ENCODE results near the gene ABI2. TPM values are rescaled to one million over a fixed set of nuclear protein-coding genes. Genes with fewer than 3 reads are reported as not detected.

Gene ABI2
- total and polyA plus RNA-seq, 2 experiments from 2014 or later: 49.8 to 76.8 TPM

GRCh38 chr2:203436496-203436895 is 108.3 kb downstream of the ABI2 start:
- peaks cover 12% of the 10 kb centered on the region for H3K36me3 ChIP-seq
- H3K4me3 ChIP-seq: no peak overlapping the region
- no peaks in the 10 kb centered on the region for H3K9me3 ChIP-seq (ENCODE audit: low read depth)
- no peak for TF ChIP-seq CTCF (IDR thresholded peaks at IDR 0.05; ENCODE audit: low read depth, low read length)
- peak overlapping the region; percentile 51 for H3K27ac ChIP-seq
- DNase-seq (ENCODE audit: low read depth in 1 of 2, low spot score in 1 of 2): no peak
- H3K4me1 ChIP-seq (ENCODE audit: low read depth): no peaks in the 10 kb centered on the region
- no peaks in the 10 kb centered on the region for H3K27me3 ChIP-seq

- H3K27ac ChIP-seq: peak overlapping the region; percentile 51
- H3K4me1 ChIP-seq (ENCODE audit: low read depth): peaks cover 5% of the 10 kb centered on the region
- no peak overlapping the region for H3K4me3 ChIP-seq
- peaks cover 9% of the 10 kb centered on the region for H3K36me3 ChIP-seq
- no peaks in the 10 kb centered on the region for H3K9me3 ChIP-seq (ENCODE audit: low read depth)
- no peak for TF ChIP-seq CTCF (IDR thresholded peaks at IDR 0.05; ENCODE audit: low read depth, low read length)
- DNase-seq (ENCODE audit: low read depth in 1 of 2, low spot score in 1 of 2): no peak
- no peaks in the 10 kb centered on the region for H3K27me3 ChIP-seq
Measured at GRCh38 chr2:203437511-203437910, 109.3 kb downstream of the ABI2 start.

DNA sequence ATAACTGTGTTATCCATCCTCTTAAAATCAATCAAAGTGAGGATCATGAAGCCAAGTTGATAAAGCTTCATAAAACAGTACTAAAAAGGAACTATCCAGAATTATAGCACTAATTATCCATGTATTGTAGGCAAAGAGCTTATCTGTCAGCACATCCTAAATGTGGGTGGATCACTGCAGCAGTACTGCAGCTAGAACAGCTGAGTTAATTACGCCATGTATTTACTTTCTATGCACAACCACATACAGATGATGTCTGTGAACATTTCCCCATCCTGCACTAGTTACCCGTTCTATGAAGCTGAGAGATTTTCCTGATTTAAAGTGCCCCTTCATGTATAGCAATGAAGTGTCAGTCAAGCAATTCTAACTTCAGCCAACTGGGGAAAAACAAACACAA is 110.3 kb downstream of the ABI2 start:
- no peaks in the 10 kb centered on the region for H3K27me3 ChIP-seq
- H3K9me3 ChIP-seq (ENCODE audit: low read depth): no peaks in the 10 kb centered on the region
- no peak overlapping the region for H3K27ac ChIP-seq
- no peak for DNase-seq (ENCODE audit: low read depth in 1 of 2, low spot score in 1 of 2)
- H3K4me1 ChIP-seq (ENCODE audit: low read depth): peaks cover 12% of the 10 kb centered on the region
- no peak overlapping the region for H3K4me3 ChIP-seq
- peaks cover 9% of the 10 kb centered on the region for H3K36me3 ChIP-seq
- no peak for TF ChIP-seq CTCF (IDR thresholded peaks at IDR 0.05; ENCODE audit: low read depth, low read length)

DNA sequence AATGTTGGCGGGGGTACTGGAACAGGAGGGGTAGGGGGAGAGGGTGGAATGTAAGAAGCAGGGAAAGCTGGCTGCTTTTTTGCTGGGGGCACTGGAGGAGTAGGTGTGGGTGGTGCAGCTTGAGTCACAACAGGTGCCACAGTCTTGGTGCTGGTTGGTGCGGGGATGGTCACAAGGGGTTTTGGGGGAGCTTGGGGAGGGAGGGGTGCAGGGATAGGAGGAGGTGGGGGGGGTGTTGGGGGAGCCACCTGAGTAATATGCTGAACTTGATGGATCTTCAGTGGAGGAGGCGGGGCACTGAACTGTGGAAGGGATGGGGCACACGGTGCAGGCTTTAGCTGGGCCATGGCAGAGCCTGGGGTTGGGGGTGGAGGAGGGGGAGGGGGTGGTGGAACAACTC is 112.5 kb downstream of the ABI2 start:
- no peak for DNase-seq (ENCODE audit: low read depth in 1 of 2, low spot score in 1 of 2)
- no peak overlapping the region for H3K27ac ChIP-seq
- H3K4me3 ChIP-seq: no peak overlapping the region
- H3K36me3 ChIP-seq: peaks cover 9% of the 10 kb centered on the region
- no peak for TF ChIP-seq CTCF (IDR thresholded peaks at IDR 0.05; ENCODE audit: low read depth, low read length)
- H3K27me3 ChIP-seq: no peaks in the 10 kb centered on the region
- no peaks in the 10 kb centered on the region for H3K9me3 ChIP-seq (ENCODE audit: low read depth)
- H3K4me1 ChIP-seq (ENCODE audit: low read depth): peaks cover 23% of the 10 kb centered on the region

GRCh38 chr2:203441463-203441862 is 113.3 kb downstream of the ABI2 start:
- H3K27me3 ChIP-seq: no peaks in the 10 kb centered on the region
- no peaks in the 10 kb centered on the region for H3K9me3 ChIP-seq (ENCODE audit: low read depth)
- TF ChIP-seq CTCF (IDR thresholded peaks at IDR 0.05; ENCODE audit: low read depth, low read length): no peak
- DNase-seq (ENCODE audit: low read depth in 1 of 2, low spot score in 1 of 2): no peak
- H3K36me3 ChIP-seq: peaks cover 9% of the 10 kb centered on the region
- peaks cover 23% of the 10 kb centered on the region for H3K4me1 ChIP-seq (ENCODE audit: low read depth)
- H3K27ac ChIP-seq: peak overlapping the region; percentile 4
- no peak overlapping the region for H3K4me3 ChIP-seq

- Histone ChIP-seq H3K9me3 (ENCODE audit: low read depth) (no peaks in the 10 kb centered on the region), H3K4me1 (ENCODE audit: low read depth) (peaks cover 23% of the 10 kb centered on the region), H3K27me3 (no peaks in the 10 kb centered on the region), H3K4me3 (no peak overlapping the region), H3K27ac (peak overlapping the region; percentile 78), H3K36me3 (peaks cover 3% of the 10 kb centered on the region)
- no peak for TF ChIP-seq CTCF (IDR thresholded peaks at IDR 0.05; ENCODE audit: low read depth, low read length)
- peak in 1 of 2 donors; percentile 17 for DNase-seq (ENCODE audit: low read depth in 1 of 2, low spot score in 1 of 2)
Measured at GRCh38 chr2:203442463-203442862, 114.3 kb downstream of the ABI2 start.

Measured in cardiac muscle cell (in vitro differentiated cells and primary cell).